Left cardiac atrium (tissue), 4 donors: Measurements from ENCODE around the gene DNM1. TPM values are rescaled to one million over a fixed set of nuclear protein-coding genes. Genes with fewer than 3 reads are reported as not detected.

Experiments
- ATAC-seq, 2 donors: fragments of 200-7000 bp; cut with Tn5 transposase; one replicate each; pipeline ENCODE4 v1.9.1; 2020; ENCODE audit warnings: mild to moderate bottlenecking in 2 of 2, moderate library complexity in 2 of 2
- DNase-seq: peaks from one replicate; pipeline ENCODE4 v3.0.0-alpha.2; 2020
- intact Hi-C, 2 donors: fragments of 100-400 bp; cut with DNase I; formaldehyde crosslinking; loops; one replicate each; pipeline versions ENCODE4 v1.14.1 to v1.15.1; 2022 to 2023
- total RNA-seq, 2 donors: library from RNA; stranded (reverse); fragmentation: NEBNext Ultra II Directional; extraction: Animal tissue kit (Norgen Biotek cat#: 25700); gene quantifications; one replicate each; pipeline ENCODE4 v1.2.1, GENCODE V29; 2021
- donor health status: DM: no; HTN: yes; CAD: no.
- donor health status: DM: no; HTN: yes; CAD: no; lungs with severe emphysema.
- donor health status: DM: yes; HTN: yes; CAD: no.
- donor health status: Dilated cardiomyopathy.

The DNM1 gene
- total RNA-seq, 2 donors from 2014 or later = 11.3 to 14.0 TPM

GRCh38 chr9:128244091-128244836 lies 41.1 kb downstream of the DNM1 start:
- peak; percentile 3 to 6 for ATAC-seq
- DNase-seq = no peak
- intact Hi-C loops = no loop called here

DNA sequence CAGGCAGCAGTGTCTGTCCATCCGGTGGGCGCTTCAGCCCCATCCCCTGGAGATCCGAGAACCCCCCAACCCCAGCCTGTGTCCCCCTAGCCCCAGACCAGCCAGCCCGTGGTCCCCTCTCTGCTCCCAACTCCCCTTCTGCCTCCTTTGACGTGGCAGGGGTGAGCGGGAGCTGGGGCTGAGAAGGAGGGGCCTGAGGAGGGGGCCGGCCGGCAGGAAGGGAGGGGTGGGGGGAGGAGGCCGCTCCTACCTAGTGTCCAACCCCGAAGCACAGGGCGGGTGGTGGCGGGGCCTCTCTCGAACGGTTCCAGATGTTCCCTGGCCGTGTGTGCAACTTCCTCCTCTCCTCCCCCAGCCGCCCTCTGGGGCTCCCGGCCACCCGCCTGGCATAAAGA lies 41.7 kb downstream of the DNM1 start:
- intact Hi-C loops = no loop called here
- DNase-seq = peak; percentile 86
- ATAC-seq = peak; percentile 79 to 82

DNA sequence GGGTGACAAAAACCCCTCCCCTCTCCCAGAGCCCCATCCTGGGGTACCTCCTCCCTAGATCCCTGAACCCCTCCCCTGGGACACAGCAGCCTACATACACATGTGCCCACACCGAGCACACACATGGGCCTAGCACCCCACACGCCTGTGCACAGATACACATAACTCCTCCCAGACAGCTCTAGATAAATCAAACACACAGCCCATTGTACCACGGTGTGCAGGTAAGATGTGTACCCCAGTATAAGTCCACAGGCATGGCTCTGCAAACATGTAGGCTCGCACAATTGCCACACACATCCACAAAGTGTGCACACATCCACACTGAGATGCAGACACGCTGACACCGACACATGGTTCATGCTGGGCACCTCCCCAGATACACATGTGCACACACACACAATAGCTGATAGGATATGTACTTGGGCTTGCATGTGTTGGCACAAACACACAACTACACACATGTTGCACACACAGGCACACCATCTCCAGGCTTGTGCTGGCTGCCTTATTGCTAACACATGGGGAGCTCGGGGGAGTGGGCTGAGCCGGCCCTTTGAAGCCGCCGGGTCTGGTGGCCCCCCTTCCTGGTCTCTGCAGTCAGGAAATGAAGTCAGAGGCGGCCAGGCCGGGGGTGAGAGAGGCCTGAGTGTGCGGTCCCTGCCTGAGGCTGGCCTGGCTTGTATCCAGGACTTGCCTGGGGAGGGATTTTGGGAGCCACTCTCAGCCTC lies 42.4 kb downstream of the DNM1 start:
- DNase-seq (peak; percentile 70), ATAC-seq (peak in 1 of 2 donors; percentile 35)
- intact Hi-C loops = no loop called here

DNA sequence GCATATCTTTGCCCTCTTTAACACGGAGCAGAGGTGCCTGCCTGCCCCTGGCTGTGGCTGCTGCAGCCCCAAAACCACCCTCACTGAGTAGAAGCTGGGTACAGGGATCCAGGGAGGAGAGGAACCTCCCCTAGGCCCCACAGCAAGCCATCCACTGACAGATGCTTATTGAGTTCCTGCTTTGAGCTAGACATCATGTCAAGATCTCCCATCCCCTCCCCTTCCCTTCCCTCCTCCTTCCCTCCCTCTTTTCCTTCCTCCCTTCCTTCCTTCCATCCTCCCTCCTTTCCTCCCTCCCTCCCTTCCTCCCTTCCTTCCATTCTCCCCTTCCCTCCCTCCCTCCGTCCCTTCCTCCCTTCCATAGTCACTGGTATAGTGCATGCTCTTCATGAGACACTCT lies 43.3 kb downstream of the DNM1 start:
- DNase-seq (no peak), ATAC-seq (no peak)
- intact Hi-C loops = no loop called here

DNA sequence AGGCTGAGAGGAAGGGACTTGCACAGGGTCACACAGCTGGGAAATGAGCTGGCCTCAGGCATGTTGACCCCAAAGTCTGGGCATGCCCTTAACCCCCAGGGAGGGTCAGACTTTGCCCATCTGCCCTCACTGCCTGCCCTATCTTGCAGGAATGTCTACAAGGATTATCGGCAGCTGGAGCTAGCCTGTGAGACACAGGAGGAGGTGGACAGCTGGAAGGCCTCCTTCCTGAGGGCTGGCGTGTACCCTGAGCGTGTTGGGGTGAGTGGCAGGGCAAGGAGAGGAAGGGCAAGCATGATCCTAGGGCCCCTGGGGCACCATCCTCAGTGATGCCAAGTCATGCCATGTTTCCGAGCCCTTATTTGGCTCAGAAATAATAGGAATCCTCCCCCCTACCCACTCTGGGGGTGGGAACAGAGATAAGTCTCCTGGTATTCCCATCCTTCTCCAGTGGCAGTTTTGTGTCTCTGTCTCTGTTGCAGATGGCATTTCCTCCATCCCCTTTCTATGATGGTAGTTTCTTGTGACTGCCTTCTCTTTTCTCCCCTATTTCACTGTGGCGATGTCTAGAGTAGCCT lies 44.1 kb downstream of the DNM1 start:
- intact Hi-C loops = no loop called here
- DNase-seq = no peak
- no peak for ATAC-seq

DNA sequence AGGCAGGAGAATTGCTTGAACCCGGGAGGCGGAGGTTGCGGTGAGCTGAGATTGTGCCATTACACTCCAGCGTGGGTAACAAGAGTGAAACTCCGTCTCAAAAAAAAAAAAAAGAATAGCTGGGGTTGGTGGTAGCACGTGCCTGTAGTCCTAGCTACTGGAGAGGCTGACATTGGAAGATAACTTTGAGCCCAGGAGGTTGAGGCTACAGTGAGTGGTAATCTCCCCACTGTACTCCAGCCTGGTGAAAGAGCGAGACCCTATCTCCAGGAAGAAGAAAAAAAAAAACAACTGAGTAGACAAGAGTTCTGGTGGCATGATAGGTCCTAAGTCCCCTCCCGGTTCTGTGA lies 46.4 kb downstream of the DNM1 start:
- ATAC-seq = no peak
- no peak for DNase-seq
- intact Hi-C loops = no loop called here

- ATAC-seq = peak; percentile 87 to 96
- intact Hi-C loops = no loop called here
- peak; percentile 86 for DNase-seq
Observed at GRCh38 chr9:128249908-128250838, 47.0 kb downstream of the DNM1 start.

DNA sequence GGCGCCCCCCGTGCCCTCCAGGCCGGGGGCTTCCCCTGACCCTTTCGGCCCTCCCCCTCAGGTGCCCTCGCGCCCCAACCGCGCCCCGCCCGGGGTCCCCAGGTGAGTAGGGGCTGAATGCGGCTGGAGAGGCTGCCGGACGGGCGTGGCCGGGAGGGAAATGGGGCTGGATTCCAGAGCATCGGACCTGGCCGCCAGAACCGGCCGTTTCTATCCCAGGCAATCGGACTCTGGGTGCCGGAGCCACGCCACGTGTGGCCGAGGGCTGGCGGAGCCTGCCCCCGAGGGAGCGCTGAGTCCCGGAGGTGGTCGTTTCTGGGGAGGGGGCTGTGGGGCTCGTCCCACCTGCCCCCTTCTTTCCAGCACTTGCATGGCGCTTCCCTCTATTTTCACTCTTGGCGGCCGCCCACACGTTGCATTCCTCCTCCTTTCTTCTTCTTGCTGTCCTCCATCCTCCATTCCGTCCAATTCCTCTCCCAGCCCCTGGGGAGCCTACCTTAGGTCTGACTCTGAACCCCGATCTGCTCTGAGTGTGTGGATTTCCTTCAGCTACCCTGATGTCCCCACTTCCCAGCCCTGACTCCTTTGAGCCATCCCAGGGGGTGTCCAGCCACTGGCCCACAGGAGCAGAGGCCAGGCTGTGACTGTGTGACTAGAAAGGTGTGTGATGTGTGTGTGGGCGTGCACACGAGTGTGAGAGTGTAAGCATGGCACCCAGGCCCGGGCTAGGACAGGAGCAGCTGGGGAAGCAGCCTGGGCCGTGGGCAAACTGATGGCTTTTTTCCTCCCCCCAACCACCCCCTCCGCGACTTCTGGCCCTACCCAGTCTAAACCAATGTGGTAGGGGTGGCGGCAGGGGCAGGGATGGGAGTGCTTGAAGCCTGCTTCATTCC lies 47.9 kb downstream of the DNM1 start:
- DNase-seq = no peak
- intact Hi-C loops = no loop called here
- no peak for ATAC-seq

DNA sequence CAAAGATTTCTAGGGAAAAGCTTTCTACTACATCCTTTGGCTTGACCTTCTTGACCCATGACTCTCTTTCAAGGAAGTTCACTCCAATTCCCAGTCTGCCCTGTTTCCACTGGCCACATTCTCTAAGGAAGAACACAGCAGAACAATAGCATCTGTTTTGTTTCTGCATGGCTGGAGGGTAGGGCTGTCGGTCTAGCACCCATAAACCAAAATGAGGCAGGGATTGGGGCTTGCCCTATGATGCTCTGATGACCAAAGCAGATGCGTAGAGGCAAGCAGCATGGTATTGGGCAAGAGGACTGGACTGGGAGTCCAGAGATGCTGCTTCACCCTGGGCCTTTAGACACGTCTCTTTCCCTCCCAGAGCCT lies 48.5 kb downstream of the DNM1 start:
- DNase-seq = no peak
- no peak for ATAC-seq
- intact Hi-C loops = no loop called here

DNA sequence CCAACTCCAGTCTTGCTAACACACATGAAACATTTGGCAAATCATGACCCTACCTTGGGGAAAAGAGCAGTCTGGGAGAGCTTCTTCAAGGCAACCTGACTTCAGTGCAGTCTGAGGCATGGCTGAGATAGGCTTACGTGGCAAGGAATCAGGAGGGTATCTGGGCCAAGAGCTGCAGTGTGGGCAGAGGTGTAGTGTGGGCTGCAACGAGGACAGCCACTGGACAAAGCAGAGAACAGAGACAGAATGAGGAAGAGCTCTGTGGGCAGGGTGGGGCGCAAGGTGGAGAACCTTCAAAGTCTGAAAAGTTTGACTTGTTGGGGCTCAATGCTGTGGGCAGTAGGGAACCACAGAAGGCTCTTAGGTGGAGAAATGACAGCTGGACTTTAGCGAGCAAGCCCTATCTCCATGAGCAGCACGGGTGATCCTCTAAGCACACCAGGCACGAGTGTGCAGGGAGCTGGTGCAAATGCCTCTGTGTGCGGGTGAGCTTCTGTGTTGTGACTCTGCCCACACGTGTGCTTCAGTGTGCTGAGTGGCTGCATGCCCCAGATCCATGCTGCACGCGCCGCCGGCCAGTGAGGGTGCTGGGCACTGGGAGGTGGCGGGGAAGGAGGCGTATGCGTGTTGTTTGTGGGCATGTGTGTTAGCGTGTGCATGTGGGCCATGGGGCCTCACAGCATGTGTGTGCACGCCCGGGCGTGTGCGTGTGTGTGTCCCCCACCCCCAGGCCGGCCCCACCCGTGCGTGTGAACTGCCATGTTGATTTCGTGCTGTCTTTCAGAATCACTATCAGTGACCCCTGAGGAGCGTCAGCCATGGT lies 49.3 kb downstream of the DNM1 start:
- ATAC-seq (no peak), DNase-seq (no peak)
- intact Hi-C loops = no loop called here

GRCh38 chr9:128253140-128253990 lies 50.2 kb downstream of the DNM1 start:
- ATAC-seq (no peak), DNase-seq (no peak)
- intact Hi-C loops = no loop called here

DNA sequence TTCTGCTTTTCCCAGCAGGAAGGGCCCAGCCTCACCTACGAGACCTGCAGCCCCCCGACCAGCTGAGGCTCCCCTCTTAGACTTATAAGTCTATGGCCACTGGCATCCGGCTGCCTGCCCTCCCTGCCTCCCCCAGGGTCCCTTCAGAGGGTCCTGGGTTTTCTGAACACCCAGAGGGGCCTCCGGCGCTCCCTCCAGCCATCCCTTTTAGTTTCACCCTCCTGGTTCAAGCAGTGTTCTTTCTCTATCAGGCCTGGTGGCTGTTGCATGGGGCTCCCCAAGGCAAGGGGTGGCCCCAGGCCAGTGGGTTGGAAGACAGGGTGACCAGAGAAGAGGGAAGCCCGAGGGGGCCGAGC lies 50.8 kb downstream of the DNM1 start:
- DNase-seq (no peak), ATAC-seq (no peak)
- intact Hi-C loops = no loop called here

DNA sequence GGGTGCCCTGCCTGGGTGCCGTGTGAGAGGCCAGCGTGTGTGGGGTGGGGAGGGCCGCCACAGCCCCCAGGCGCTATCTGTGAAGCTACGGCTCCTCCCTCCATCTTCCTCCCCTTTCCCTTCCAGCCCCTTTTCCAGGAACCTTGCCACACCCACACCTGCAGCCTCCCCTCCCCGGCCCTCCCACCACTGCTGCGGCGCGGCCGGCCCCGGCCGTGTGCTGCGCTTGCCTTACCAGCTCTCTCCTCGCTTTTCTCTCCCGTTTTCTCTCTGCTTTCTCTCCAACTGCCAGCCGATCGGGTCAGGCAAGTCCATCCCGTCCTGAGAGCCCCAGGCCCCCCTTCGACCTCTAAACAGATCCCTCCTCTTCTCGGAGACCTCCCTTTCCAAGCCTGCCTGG lies 51.2 kb downstream of the DNM1 start:
- no peak for ATAC-seq
- intact Hi-C loops = no loop called here
- no peak for DNase-seq

- ATAC-seq = peak in 1 of 2 donors; percentile 55
- peak; percentile 76 for DNase-seq
- intact Hi-C loops = no loop called here
Observed at GRCh38 chr9:128254855-128255759, 51.9 kb downstream of the DNM1 start.

- no peak for ATAC-seq
- intact Hi-C loops = no loop called here
Observed at GRCh38 chr9:128257086-128257825, 54.1 kb downstream of the DNM1 start.

More at GRCh38 chr9:128257086-128257825, 54.1 kb downstream of the DNM1 start:
- no peak for DNase-seq
